ENCODE measurements around the gene PNMA8A. TPM values are rescaled to one million over a fixed set of nuclear protein-coding genes. Genes with fewer than 3 reads are reported as not detected.

Gene PNMA8A
- total and polyA plus RNA-seq, 2 of the 13 experiments (the other 11 are each of a cell fraction or from before 2014, with no cell fraction given): 0.13 to 0.51 TPM

GRCh38 chr19:46487802-46488445, 16.6 kb upstream of the PNMA8A start (continued):
- TF ChIP-seq GLMP (CRISPR knock-in tag; IDR thresholded peaks at IDR 0.05; ENCODE audit: borderline replicate concordance): no peak
- no peak for TF ChIP-seq SNAI1 (CRISPR knock-in tag; IDR thresholded peaks at IDR 0.05; ENCODE audit: borderline replicate concordance)
- TF ChIP-seq NFIB (CRISPR knock-in tag; IDR thresholded peaks at IDR 0.05; ENCODE audit: borderline replicate concordance): no peak
- no peak for TF ChIP-seq ZFP37 (CRISPR knock-in tag; IDR thresholded peaks at IDR 0.05; ENCODE audit: borderline replicate concordance)
- TF ChIP-seq ZNF605 (CRISPR knock-in tag; IDR thresholded peaks at IDR 0.05): no peak
- 0 out of 2 replicates have a peak, but pooled peaks have one; percentile 85 for TF ChIP-seq ZNF34 (CRISPR knock-in tag; IDR thresholded peaks at IDR 0.05; ENCODE audit: borderline replicate concordance)
- TF ChIP-seq ZSCAN25 (CRISPR knock-in tag; IDR thresholded peaks at IDR 0.05): no peak
- no peak for TF ChIP-seq ZSCAN9 (CRISPR knock-in tag; IDR thresholded peaks at IDR 0.05; ENCODE audit: borderline replicate concordance)
- TF ChIP-seq PAXIP1 (CRISPR knock-in tag; conservative IDR thresholded peaks at IDR 0.05): peak; percentile 30; the same call in 1 of the 2 replicates
- peak; percentile 21; the same call in 1 of the 2 replicates for TF ChIP-seq FOXA3 (CRISPR knock-in tag; IDR thresholded peaks at IDR 0.05)
- TF ChIP-seq ZMYM3 (CRISPR knock-in tag; IDR thresholded peaks at IDR 0.05): no peak
- TF ChIP-seq ZNF746 (CRISPR knock-in tag; IDR thresholded peaks at IDR 0.05): no peak
- no peak for TF ChIP-seq MBD4 (IDR thresholded peaks at IDR 0.05; ENCODE audit: borderline replicate concordance, low read length)
- no peak for TF ChIP-seq ZNF44 (CRISPR knock-in tag; IDR thresholded peaks at IDR 0.05)
- no peak for TF ChIP-seq FUBP1 (CRISPR knock-in tag; IDR thresholded peaks at IDR 0.05; ENCODE audit: borderline replicate concordance)
- no peak for TF ChIP-seq PBX2 (CRISPR knock-in tag; IDR thresholded peaks at IDR 0.05)
- TF ChIP-seq ESRRA (CRISPR knock-in tag; IDR thresholded peaks at IDR 0.05; ENCODE audit: low read depth): no peak
- 0 out of 2 replicates have a peak, but pooled peaks have one; percentile 42 for TF ChIP-seq ZNF607 (CRISPR knock-in tag; IDR thresholded peaks at IDR 0.05; ENCODE audit: borderline replicate concordance)
- TF ChIP-seq ZNF883 (CRISPR knock-in tag; IDR thresholded peaks at IDR 0.05; ENCODE audit: not compliant biosample characterization): no peak
- TF ChIP-seq SAP130 (CRISPR knock-in tag; IDR thresholded peaks at IDR 0.05; ENCODE audit: low read depth): 0 out of 2 replicates have a peak, but pooled peaks have one; percentile 25
- no peak for TF ChIP-seq RFXANK (CRISPR knock-in tag; IDR thresholded peaks at IDR 0.05)
- TF ChIP-seq ZFP62 (CRISPR knock-in tag; IDR thresholded peaks at IDR 0.05): no peak
- no peak for TF ChIP-seq ZMAT3 (CRISPR knock-in tag; conservative IDR thresholded peaks at IDR 0.05)
- no peak for TF ChIP-seq ZNF749 (CRISPR knock-in tag; IDR thresholded peaks at IDR 0.05; ENCODE audit: borderline replicate concordance)

All from HepG2 (cell line).